Kidney glomerular epithelial cell (primary cell): ENCODE results near the gene TSPAN9.

Experiments used
- DNase-seq: peaks from one replicate; lab custom pipeline; 2025; lab: John Stamatoyannopoulos, UW

Gene TSPAN9

GRCh38 chr12:3225154-3225795 is 148.1 kb downstream of the TSPAN9 start:
- no peak for DNase-seq

GRCh38 chr12:3225796-3226180 is 148.6 kb downstream of the TSPAN9 start:
- DNase-seq: no peak

- DNase-seq: no peak
Observed at GRCh38 chr12:3226264-3226663, 149.1 kb downstream of the TSPAN9 start.

GRCh38 chr12:3227076-3227975 is 150.1 kb downstream of the TSPAN9 start:
- DNase-seq: no peak

- no peak for DNase-seq
Observed at GRCh38 chr12:3228552-3228951, 151.4 kb downstream of the TSPAN9 start.

- DNase-seq: no peak
Observed at GRCh38 chr12:3229577-3229976, 152.4 kb downstream of the TSPAN9 start.

GRCh38 chr12:3230758-3231375 is 153.7 kb downstream of the TSPAN9 start:
- no peak for DNase-seq

GRCh38 chr12:3231399-3231876 is 154.3 kb downstream of the TSPAN9 start:
- no peak for DNase-seq

GRCh38 chr12:3233797-3234196 is 156.6 kb downstream of the TSPAN9 start:
- no peak for DNase-seq

- DNase-seq: peak; percentile 38
Observed at GRCh38 chr12:3236345-3237187, 159.4 kb downstream of the TSPAN9 start.

- DNase-seq: no peak
Observed at GRCh38 chr12:3238196-3238595, 161.0 kb downstream of the TSPAN9 start.

- DNase-seq: no peak
Observed at GRCh38 chr12:3241621-3242020, 164.4 kb downstream of the TSPAN9 start.

GRCh38 chr12:3242199-3242863 is 165.2 kb downstream of the TSPAN9 start:
- DNase-seq: no peak

- no peak for DNase-seq
Observed at GRCh38 chr12:3243376-3244084, 166.4 kb downstream of the TSPAN9 start.

- DNase-seq: no peak
Observed at GRCh38 chr12:3244219-3244750, 167.1 kb downstream of the TSPAN9 start.

- no peak for DNase-seq
Observed at GRCh38 chr12:3246253-3246652, 169.1 kb downstream of the TSPAN9 start.

GRCh38 chr12:3247077-3247476 is 169.9 kb downstream of the TSPAN9 start:
- DNase-seq: no peak

- no peak for DNase-seq
Observed at GRCh38 chr12:3247629-3248161, 170.5 kb downstream of the TSPAN9 start.

- DNase-seq: no peak
Observed at GRCh38 chr12:3249081-3249800, 172.1 kb downstream of the TSPAN9 start.
